ENCODE measurements around the gene SLAMF7.

- no peak for TF ChIP-seq KDM5B (CRISPR knock-in tag; IDR thresholded peaks at IDR 0.05; ENCODE audit: borderline replicate concordance)
- no peak for TF ChIP-seq ZFAT (CRISPR knock-in tag; conservative IDR thresholded peaks at IDR 0.05)
Observed at GRCh38 chr1:160800645-160801408, 61.8 kb downstream of the SLAMF7 start.
